GM12874 (cell line): Measurements from ENCODE around the gene TSC2.

Source experiments
- TF ChIP-seq, protein P1 (sequence below): IDR thresholded peaks from 2 replicates; pipeline ENCODE4 v1.5.1; 2011; ENCODE audit warnings: low read depth, mild to moderate bottlenecking, control low read depth, low read length, moderate library complexity; ENCODE audit not compliant: insufficient read depth

Gene TSC2

DNA sequence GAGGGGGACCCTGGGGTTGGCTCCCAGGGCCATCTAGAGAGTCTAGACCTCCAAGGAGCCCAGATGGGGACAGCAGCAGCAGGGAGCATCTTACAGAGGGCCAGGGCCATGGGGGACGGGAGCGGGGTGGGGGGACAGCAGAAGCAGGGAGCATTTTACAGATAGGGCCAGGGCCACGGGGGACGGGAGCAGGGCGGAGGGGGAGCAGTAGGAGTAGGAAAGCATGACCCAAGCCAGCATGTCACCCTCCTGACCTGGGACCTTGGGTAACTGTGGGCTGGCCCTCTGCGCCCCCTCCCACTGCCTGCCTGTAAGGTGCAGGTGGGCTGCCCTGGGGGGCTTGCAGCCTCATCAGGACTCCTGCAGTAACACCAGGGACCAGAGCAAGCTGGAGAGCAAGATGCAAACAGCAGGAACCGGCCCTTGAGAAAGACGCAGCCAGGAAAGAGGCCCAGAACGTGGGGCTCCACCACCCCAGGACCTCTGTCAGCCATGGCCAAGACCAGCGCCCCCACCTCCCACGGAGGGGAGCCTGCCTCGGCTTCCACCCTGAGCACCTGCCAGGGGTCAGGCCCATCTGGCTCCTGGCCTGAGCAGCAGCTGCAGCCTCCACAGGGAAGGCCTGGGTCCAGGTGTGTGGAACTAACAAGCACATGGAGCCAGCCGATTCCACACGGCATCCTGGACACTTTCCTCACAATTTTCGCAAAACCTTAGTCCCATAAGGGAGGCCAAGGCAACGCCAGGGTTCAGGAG, 40.5 kb upstream of the TSC2 start:
- TF ChIP-seq, protein P1, sequence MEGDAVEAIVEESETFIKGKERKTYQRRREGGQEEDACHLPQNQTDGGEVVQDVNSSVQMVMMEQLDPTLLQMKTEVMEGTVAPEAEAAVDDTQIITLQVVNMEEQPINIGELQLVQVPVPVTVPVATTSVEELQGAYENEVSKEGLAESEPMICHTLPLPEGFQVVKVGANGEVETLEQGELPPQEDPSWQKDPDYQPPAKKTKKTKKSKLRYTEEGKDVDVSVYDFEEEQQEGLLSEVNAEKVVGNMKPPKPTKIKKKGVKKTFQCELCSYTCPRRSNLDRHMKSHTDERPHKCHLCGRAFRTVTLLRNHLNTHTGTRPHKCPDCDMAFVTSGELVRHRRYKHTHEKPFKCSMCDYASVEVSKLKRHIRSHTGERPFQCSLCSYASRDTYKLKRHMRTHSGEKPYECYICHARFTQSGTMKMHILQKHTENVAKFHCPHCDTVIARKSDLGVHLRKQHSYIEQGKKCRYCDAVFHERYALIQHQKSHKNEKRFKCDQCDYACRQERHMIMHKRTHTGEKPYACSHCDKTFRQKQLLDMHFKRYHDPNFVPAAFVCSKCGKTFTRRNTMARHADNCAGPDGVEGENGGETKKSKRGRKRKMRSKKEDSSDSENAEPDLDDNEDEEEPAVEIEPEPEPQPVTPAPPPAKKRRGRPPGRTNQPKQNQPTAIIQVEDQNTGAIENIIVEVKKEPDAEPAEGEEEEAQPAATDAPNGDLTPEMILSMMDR = no peak

DNA sequence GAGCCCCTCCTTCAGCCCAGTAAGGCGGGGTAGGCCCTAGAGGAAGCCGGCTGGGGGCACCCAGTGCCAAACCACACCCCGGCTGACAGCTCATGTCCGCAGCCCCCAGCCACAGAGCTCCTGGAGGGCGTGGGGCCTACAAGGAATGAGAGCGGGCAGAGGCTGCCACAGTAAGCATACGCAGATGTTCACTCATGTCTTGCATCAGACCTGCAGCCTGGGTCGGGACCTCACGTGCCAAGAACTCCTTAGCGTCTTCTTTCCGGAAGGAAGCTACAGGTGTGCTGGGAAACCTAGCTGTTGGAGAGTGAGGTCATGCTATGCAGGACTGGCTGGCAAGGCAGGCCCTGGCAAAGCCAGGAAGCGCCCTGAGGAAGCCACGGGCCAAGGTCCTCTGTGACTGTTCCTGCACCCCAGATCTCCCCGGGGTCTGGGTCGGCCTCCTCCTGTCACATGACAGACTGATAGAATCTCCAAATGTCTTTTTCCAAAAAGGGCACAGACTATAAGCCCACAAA, 39.7 kb upstream of the TSC2 start:
- TF ChIP-seq, protein P1 = no peak

DNA sequence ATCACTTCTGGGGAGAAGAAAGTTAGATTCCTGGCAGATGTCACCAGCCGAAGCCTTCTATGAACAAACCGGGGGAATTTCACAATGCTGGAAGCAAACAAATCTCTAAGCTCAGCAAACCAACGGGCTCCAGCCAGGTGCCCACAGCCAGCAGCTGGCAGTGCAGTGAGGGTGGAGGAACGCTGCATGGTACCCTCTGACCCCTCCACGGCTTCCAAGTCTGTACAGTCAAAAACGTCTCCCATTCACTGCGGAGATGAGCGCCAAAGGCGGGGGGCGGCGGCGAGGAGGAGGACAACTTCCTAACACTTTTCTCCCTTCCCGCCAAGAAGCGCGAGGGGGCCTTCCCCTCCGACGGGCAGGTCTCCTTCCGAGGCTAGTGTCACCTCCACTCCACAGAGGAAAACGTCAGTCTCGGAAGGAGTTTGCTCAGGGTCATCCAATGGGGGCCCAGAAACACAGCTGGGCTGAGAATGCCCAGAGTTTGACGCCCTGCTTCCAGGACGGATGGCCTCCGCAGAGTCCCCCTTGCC, 39.1 kb upstream of the TSC2 start:
- TF ChIP-seq, protein P1 = no peak

DNA sequence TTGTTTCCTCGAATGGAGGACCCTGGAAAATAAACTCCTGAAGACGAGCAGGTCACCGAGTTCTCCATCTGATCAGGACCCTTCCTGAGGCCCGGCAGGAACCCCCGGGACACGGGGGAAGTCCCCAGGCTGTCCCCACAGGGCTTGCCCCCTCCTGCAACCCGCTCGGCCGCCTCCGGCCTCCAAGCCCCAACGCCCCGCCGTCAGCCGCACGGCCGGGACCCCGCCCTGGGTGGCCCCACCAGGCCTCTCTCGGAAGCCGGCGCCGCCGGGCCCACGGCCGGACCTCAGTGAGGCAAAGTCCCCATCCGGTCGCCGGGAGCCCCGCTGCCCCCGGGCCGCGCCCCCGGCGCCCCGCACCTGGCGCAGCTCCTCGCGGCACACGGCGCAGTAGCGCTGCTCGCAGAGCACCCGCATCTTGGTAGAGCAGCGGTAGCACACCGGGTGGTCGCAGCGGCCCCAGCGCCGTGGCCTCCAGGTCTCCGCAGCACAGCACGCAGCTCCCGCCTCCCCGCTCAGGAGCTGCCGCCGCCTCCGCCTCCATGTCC, 38.5 kb upstream of the TSC2 start:
- TF ChIP-seq, protein P1 = no peak

DNA sequence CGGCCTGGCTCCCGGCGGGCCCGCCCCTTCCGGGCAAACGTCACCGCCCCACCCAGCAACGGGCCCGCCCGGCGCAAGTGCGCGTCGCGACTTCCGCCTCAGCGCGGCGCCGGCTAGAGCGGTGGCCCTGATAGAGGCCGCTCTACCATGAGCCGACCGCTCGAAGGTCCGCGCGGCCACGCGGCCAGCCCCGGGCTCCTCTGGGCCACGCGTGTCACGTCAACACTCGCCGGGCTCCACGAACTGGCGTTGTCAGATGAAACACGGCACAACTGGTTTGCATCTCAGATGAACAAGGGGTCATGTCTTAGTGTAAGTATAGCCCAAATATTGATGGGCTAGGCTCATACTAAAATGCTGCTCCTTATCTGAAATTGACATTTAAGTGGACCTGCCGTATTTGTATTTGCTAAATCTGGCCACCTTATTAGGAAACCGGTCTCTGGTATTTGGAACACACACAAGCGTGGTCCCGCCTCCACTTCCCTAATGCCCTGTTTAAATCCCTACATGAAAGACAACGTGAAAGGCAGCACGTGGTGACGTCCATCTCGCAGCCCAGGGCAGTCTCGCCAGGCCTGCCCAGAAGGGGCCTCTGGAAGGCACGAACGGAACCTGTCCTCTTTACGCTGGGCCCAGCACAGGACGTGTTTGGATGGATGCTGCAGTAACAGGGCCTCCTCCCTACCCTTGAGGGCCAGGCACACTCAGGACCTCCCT, 37.8 kb upstream of the TSC2 start, which contains the start of gene ZNF598:
Gene ZNF598, minus strand, starts transcription at position 31 of the 720 bp plus-strand sequence.
- TF ChIP-seq, protein P1 = no peak; the same call in 1 of the 2 replicates

DNA sequence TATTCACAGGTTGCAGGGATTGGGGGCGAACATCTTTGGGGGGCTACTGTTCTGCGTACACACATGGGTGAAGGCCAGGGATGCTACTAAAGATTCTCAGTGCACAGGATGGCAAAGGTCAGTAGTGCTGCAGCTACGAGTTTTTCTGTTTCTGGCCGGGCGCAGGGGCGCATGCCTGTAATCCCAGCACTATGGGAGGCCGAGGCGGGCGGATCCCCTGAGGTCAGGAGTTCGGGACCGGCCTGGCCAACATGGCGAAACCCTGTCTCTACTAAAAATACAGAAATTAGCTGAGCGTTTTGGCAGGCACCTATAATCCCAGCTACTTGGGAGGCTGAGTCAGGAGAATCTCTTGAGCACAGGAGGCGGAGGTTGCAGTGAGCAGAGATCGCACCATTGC, 34.3 kb upstream of the TSC2 start:
- TF ChIP-seq, protein P1 = no peak

DNA sequence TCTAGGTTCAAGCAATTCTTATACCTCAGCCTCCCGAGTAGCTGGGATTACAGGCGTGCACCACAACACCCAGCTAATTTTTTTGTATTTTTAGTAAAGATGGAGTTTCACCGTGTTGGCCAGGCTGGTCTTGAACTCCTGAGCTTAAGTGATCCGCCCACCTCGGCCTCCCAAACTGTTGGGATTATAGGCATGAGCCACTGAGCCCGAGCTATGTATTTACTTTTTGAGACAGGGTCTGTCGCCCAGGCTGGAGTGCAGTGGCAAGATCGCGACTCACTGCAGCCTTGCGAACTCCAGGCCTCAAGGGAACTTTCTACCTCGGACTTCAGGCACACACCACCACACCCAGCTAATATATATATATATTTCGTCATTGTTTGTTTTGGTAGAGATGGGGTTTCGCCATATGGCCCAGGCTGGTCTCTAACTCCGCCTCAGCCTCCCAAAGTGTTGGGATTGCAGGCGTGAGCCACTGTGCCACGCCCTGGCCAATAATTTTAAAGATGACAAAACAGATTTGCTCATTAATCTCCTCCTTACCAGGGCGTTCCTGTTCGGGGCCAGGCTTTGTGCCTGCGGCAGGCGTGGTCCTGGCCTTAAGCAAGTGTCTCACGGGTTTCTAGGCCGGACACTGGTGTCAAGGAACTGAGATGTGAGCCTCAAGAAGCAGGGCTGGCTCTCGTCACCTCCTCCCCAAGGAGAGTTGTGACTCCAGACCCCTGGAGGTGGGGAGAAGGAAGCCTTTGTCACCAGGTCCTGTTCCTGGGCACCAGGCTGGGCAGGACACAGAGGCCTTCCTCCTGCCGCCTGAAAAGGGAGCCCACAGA, 32.5 kb upstream of the TSC2 start:
- TF ChIP-seq, protein P1 = no peak
